Subcutaneous abdominal adipose tissue (tissue), 5 donors: ENCODE measurements around the gene RDX.

Experiments
- H3K27ac ChIP-seq: one replicate; pipeline ENCODE4 v1.7.0; 2013; ENCODE audit warnings: low read depth, mild to moderate bottlenecking, inconsistent platforms, low read length, moderate library complexity
- H3K27me3 ChIP-seq, 5 donors: one replicate each; pipeline ENCODE4 v1.7.0; 2013; ENCODE audit warnings: low read length in 5 of 5, inconsistent platforms in 1 of 5; ENCODE audit not compliant: control insufficient read depth in 5 of 5, insufficient read depth in 4 of 5
- H3K36me3 ChIP-seq, 5 donors: one replicate each; pipeline ENCODE4 v1.7.0; 2013; ENCODE audit warnings: low read length in 5 of 5; ENCODE audit not compliant: control insufficient read depth in 5 of 5, insufficient read depth in 5 of 5
- H3K4me1 ChIP-seq, 5 donors: one replicate each; pipeline ENCODE4 v1.7.0; 2013; ENCODE audit warnings: low read length in 5 of 5, mild to moderate bottlenecking in 3 of 5, moderate library complexity in 1 of 5; ENCODE audit not compliant: control insufficient read depth in 5 of 5, insufficient read depth in 5 of 5
- H3K4me3 ChIP-seq, 5 donors: one replicate each; pipeline ENCODE4 v1.7.0; 2013; ENCODE audit warnings: low read length in 5 of 5, low read depth in 1 of 5
- H3K9ac ChIP-seq, 5 donors: one replicate each; pipeline ENCODE4 v1.7.0; 2013; ENCODE audit warnings: low read length in 5 of 5, mild to moderate bottlenecking in 4 of 5, moderate library complexity in 3 of 5
- H3K9me3 ChIP-seq, 5 donors: one replicate each; pipeline ENCODE4 v1.7.0; 2013; ENCODE audit warnings: low read length in 5 of 5; ENCODE audit not compliant: control insufficient read depth in 5 of 5
- donor health status: healthy.
- donor health status: healthy.
- donor health status: healthy.
- donor health status: healthy.
- donor health status: healthy.

The RDX gene

GRCh38 chr11:110148775-110149744 is 147.4 kb downstream of the RDX start:
- peaks cover 0 to 5% (median 2%) of the 10 kb centered on the region in 5 donors for H3K36me3 ChIP-seq
- H3K4me3 ChIP-seq = no peak overlapping the region
- no peak overlapping the region for H3K27ac ChIP-seq
- no peaks in the 10 kb centered on the region for H3K9me3 ChIP-seq
- peaks cover 0 to 6% (median 0%) of the 10 kb centered on the region in 5 donors for H3K4me1 ChIP-seq
- H3K9ac ChIP-seq = no peak overlapping the region
- H3K27me3 ChIP-seq = no peaks in the 10 kb centered on the region

GRCh38 chr11:110147962-110148709 is 148.3 kb downstream of the RDX start:
- Histone ChIP-seq H3K4me3 (no peak overlapping the region), H3K27me3 (no peaks in the 10 kb centered on the region), H3K9ac (no peak overlapping the region), H3K4me1 (peaks cover 0 to 6% (median 0%) of the 10 kb centered on the region in 5 donors), H3K27ac (no peak overlapping the region), H3K36me3 (peaks cover 0 to 5% (median 2%) of the 10 kb centered on the region in 5 donors), H3K9me3 (no peaks in the 10 kb centered on the region)

GRCh38 chr11:110141812-110142211 is 154.6 kb downstream of the RDX start:
- no peak overlapping the region for H3K4me3 ChIP-seq
- H3K4me1 ChIP-seq = no peaks in the 10 kb centered on the region
- no peak overlapping the region for H3K27ac ChIP-seq
- peaks cover 0 to 3% (median 0%) of the 10 kb centered on the region in 5 donors for H3K36me3 ChIP-seq
- H3K9ac ChIP-seq = no peak overlapping the region
- no peaks in the 10 kb centered on the region for H3K9me3 ChIP-seq
- H3K27me3 ChIP-seq = no peaks in the 10 kb centered on the region

- Histone ChIP-seq H3K27ac (no peak overlapping the region), H3K9ac (no peak overlapping the region), H3K27me3 (no peaks in the 10 kb centered on the region)
These were observed 162.3 kb downstream of the RDX start for GRCh38 chr11:110134110-110134509.

GRCh38 chr11:110133160-110133559 is 163.3 kb downstream of the RDX start:
- Histone ChIP-seq H3K4me3 (no peak overlapping the region), H3K9ac (no peak overlapping the region), H3K36me3 (peaks cover 0 to 3% (median 0%) of the 10 kb centered on the region in 5 donors), H3K27me3 (no peaks in the 10 kb centered on the region), H3K4me1 (peaks cover 0 to 7% (median 0%) of the 10 kb centered on the region in 5 donors), H3K9me3 (no peaks in the 10 kb centered on the region), H3K27ac (no peak overlapping the region)

More at GRCh38 chr11:110134110-110134509, 162.3 kb downstream of the RDX start:
- Histone ChIP-seq H3K9me3 (no peaks in the 10 kb centered on the region), H3K4me1 (peaks cover 0 to 3% (median 0%) of the 10 kb centered on the region in 5 donors), H3K4me3 (no peak overlapping the region), H3K36me3 (peaks cover 0 to 3% (median 0%) of the 10 kb centered on the region in 5 donors)

GRCh38 chr11:110131386-110132123 is 164.9 kb downstream of the RDX start:
- Histone ChIP-seq H3K9ac (no peak overlapping the region), H3K9me3 (no peaks in the 10 kb centered on the region), H3K27me3 (no peaks in the 10 kb centered on the region), H3K4me1 (peaks cover 0 to 11% (median 0%) of the 10 kb centered on the region in 5 donors), H3K4me3 (no peak overlapping the region), H3K36me3 (no peaks in the 10 kb centered on the region), H3K27ac (no peak overlapping the region)

GRCh38 chr11:110130642-110131238 is 165.7 kb downstream of the RDX start:
- no peak overlapping the region for H3K9ac ChIP-seq
- H3K36me3 ChIP-seq = no peaks in the 10 kb centered on the region
- H3K4me3 ChIP-seq = no peak overlapping the region
- no peaks in the 10 kb centered on the region for H3K27me3 ChIP-seq
- H3K27ac ChIP-seq = no peak overlapping the region
- no peaks in the 10 kb centered on the region for H3K9me3 ChIP-seq
- peaks cover 0 to 11% (median 0%) of the 10 kb centered on the region in 5 donors for H3K4me1 ChIP-seq

- H3K4me3 ChIP-seq = no peak overlapping the region
- H3K9me3 ChIP-seq = no peaks in the 10 kb centered on the region
- no peaks in the 10 kb centered on the region for H3K27me3 ChIP-seq
- no peak overlapping the region for H3K27ac ChIP-seq
- peaks cover 0 to 7% (median 0%) of the 10 kb centered on the region in 5 donors for H3K4me1 ChIP-seq
- no peaks in the 10 kb centered on the region for H3K36me3 ChIP-seq
- peak overlapping the region in 2 of 5 donors; percentile 4 to 24 for H3K9ac ChIP-seq
These were observed 168.3 kb downstream of the RDX start for GRCh38 chr11:110128161-110128560.

GRCh38 chr11:110126936-110127335 is 169.5 kb downstream of the RDX start:
- Histone ChIP-seq H3K9me3 (no peaks in the 10 kb centered on the region), H3K27ac (no peak overlapping the region), H3K27me3 (no peaks in the 10 kb centered on the region), H3K4me3 (no peak overlapping the region), H3K9ac (no peak overlapping the region), H3K36me3 (no peaks in the 10 kb centered on the region), H3K4me1 (peaks cover 0 to 9% (median 0%) of the 10 kb centered on the region in 5 donors)
